Measurements from ENCODE around the gene PTX4. TPM values are rescaled to one million over a fixed set of nuclear protein-coding genes. Genes with fewer than 3 reads are reported as not detected.

The PTX4 gene
- total and polyA plus RNA-seq, 2 experiments from 2014 or later = 0.30 TPM; not detected in 1

GRCh38 chr16:1510941-1511351 is 22.2 kb upstream of the PTX4 start:
- Histone ChIP-seq H3K4me3 (no peak overlapping the region), H3K27me3 (no peaks in the 10 kb centered on the region), H3K9me3 (ENCODE audit: low read depth) (no peaks in the 10 kb centered on the region), H3K4me1 (ENCODE audit: low read depth) (peaks cover 9% of the 10 kb centered on the region), H3K36me3 (no peaks in the 10 kb centered on the region), H3K27ac (no peak overlapping the region)
- DNase-seq (ENCODE audit: low read depth in 1 of 2, low spot score in 1 of 2) = no peak
- TF ChIP-seq CTCF (IDR thresholded peaks at IDR 0.05; ENCODE audit: low read depth, low read length) = no peak

- Histone ChIP-seq H3K9me3 (ENCODE audit: low read depth) (no peaks in the 10 kb centered on the region), H3K27me3 (no peaks in the 10 kb centered on the region), H3K4me3 (no peak overlapping the region), H3K4me1 (ENCODE audit: low read depth) (peaks cover 9% of the 10 kb centered on the region), H3K36me3 (no peaks in the 10 kb centered on the region), H3K27ac (peak overlapping the region; percentile 92)
- TF ChIP-seq CTCF (IDR thresholded peaks at IDR 0.05; ENCODE audit: low read depth, low read length) = no peak
- no peak for DNase-seq (ENCODE audit: low read depth in 1 of 2, low spot score in 1 of 2)
These were observed 21.5 kb upstream of the PTX4 start for GRCh38 chr16:1510272-1510671.

- H3K9me3 ChIP-seq (ENCODE audit: low read depth) = no peaks in the 10 kb centered on the region
- H3K36me3 ChIP-seq = no peaks in the 10 kb centered on the region
- H3K27ac ChIP-seq = peak overlapping the region; percentile 92
- DNase-seq (ENCODE audit: low read depth in 1 of 2, low spot score in 1 of 2) = peak in 1 of 2 donors; percentile 56
- H3K4me3 ChIP-seq = no peak overlapping the region
- no peak for TF ChIP-seq CTCF (IDR thresholded peaks at IDR 0.05; ENCODE audit: low read depth, low read length)
- peaks cover 9% of the 10 kb centered on the region for H3K4me1 ChIP-seq (ENCODE audit: low read depth)
- H3K27me3 ChIP-seq = no peaks in the 10 kb centered on the region
These were observed 20.8 kb upstream of the PTX4 start for GRCh38 chr16:1509307-1510221.

GRCh38 chr16:1508494-1509187 is 19.9 kb upstream of the PTX4 start:
- peak overlapping the region; percentile 92 for H3K27ac ChIP-seq
- H3K27me3 ChIP-seq = no peaks in the 10 kb centered on the region
- no peak for TF ChIP-seq CTCF (IDR thresholded peaks at IDR 0.05; ENCODE audit: low read depth, low read length)
- H3K9me3 ChIP-seq (ENCODE audit: low read depth) = no peaks in the 10 kb centered on the region
- no peaks in the 10 kb centered on the region for H3K36me3 ChIP-seq
- DNase-seq (ENCODE audit: low read depth in 1 of 2, low spot score in 1 of 2) = no peak
- H3K4me3 ChIP-seq = no peak overlapping the region
- peaks cover 9% of the 10 kb centered on the region for H3K4me1 ChIP-seq (ENCODE audit: low read depth)

GRCh38 chr16:1506494-1507213 is 17.9 kb upstream of the PTX4 start:
- H3K36me3 ChIP-seq = peaks cover 13% of the 10 kb centered on the region
- H3K4me3 ChIP-seq = no peak overlapping the region
- no peak overlapping the region for H3K27ac ChIP-seq
- no peak for TF ChIP-seq CTCF (IDR thresholded peaks at IDR 0.05; ENCODE audit: low read depth, low read length)
- peaks cover 9% of the 10 kb centered on the region for H3K4me1 ChIP-seq (ENCODE audit: low read depth)
- no peaks in the 10 kb centered on the region for H3K9me3 ChIP-seq (ENCODE audit: low read depth)
- no peak for DNase-seq (ENCODE audit: low read depth in 1 of 2, low spot score in 1 of 2)
- H3K27me3 ChIP-seq = no peaks in the 10 kb centered on the region
